Measurements from ENCODE around the gene GOLGA8H.
A peak's percentile ranks its signal among the peaks of the same experiment; 100 is the strongest.
"Not testable (repeated sequence)": the region's sequence is repeated elsewhere in the genome, so short reads cannot be mapped to it uniquely, and the experiment has no call there.

- TF ChIP-seq, protein P1, sequence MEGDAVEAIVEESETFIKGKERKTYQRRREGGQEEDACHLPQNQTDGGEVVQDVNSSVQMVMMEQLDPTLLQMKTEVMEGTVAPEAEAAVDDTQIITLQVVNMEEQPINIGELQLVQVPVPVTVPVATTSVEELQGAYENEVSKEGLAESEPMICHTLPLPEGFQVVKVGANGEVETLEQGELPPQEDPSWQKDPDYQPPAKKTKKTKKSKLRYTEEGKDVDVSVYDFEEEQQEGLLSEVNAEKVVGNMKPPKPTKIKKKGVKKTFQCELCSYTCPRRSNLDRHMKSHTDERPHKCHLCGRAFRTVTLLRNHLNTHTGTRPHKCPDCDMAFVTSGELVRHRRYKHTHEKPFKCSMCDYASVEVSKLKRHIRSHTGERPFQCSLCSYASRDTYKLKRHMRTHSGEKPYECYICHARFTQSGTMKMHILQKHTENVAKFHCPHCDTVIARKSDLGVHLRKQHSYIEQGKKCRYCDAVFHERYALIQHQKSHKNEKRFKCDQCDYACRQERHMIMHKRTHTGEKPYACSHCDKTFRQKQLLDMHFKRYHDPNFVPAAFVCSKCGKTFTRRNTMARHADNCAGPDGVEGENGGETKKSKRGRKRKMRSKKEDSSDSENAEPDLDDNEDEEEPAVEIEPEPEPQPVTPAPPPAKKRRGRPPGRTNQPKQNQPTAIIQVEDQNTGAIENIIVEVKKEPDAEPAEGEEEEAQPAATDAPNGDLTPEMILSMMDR (conservative IDR thresholded peaks at IDR 0.05): peak; percentile 12; the same call in 1 of the 2 replicates
- not testable (repeated sequence) for TF ChIP-seq ZFX (IDR thresholded peaks at IDR 0.05)
Measured at GRCh38 chr15:30598953-30599352, 4.9 kb upstream of the GOLGA8H start.

All from C4-2B (cell line).